Esophagus (tissue), 2 donors: ENCODE results near the gene AK2. TPM values are rescaled to one million over a fixed set of nuclear protein-coding genes. Genes with fewer than 3 reads are reported as not detected.
"Not testable (repeated sequence)": the region's sequence is repeated elsewhere in the genome, so short reads cannot be mapped to it uniquely, and the experiment has no call there.

Experiments
- H3K27ac ChIP-seq, 2 donors: one replicate each; pipeline ENCODE4 v1.5.1; 2013; ENCODE audit warnings: low read depth in 2 of 2, mild to moderate bottlenecking in 2 of 2, inconsistent platforms in 1 of 2, low read length in 1 of 2, moderate library complexity in 1 of 2
- H3K27me3 ChIP-seq, 2 donors: one replicate each; pipeline ENCODE4 v1.6.1; 2013; ENCODE audit warnings: low read length in 2 of 2, control low read depth in 1 of 2, mild to moderate bottlenecking in 1 of 2; ENCODE audit not compliant: insufficient read depth in 2 of 2, control insufficient read depth in 1 of 2
- H3K36me3 ChIP-seq, 2 donors: one replicate each; pipeline ENCODE4 v1.6.1; 2013; ENCODE audit warnings: low read length in 1 of 2; ENCODE audit not compliant: control insufficient read depth in 2 of 2, insufficient read depth in 2 of 2
- H3K4me1 ChIP-seq, 2 donors: one replicate each; pipeline ENCODE4 v1.6.1; 2013; ENCODE audit warnings: low read length in 1 of 2; ENCODE audit not compliant: control insufficient read depth in 2 of 2, insufficient read depth in 2 of 2
- H3K4me3 ChIP-seq, 2 donors: one replicate each; pipeline ENCODE4 v1.5.1; 2013; ENCODE audit warnings: low read length in 2 of 2, mild to moderate bottlenecking in 2 of 2, low read depth in 1 of 2, moderate library complexity in 1 of 2
- H3K9me3 ChIP-seq, 2 donors: one replicate each; pipeline ENCODE4 v1.6.1; 2013; ENCODE audit warnings: mild to moderate bottlenecking in 2 of 2, low read depth in 1 of 2, low read length in 1 of 2, moderate library complexity in 1 of 2; ENCODE audit not compliant: control insufficient read depth in 2 of 2, insufficient read depth in 1 of 2
- WGBS, 2 donors: extraction: QIAGEN DNeasy Blood & Tissue Kit; methylation state at CpG; one replicate each; pipeline ENCODE4 v1.1.7; 2013; 5-methylcytosine and 5-hydroxymethylcytosine counted together
- polyA plus RNA-seq, 2 donors: library from polyadenylated mRNA; stranded (reverse); fragments of 200-250 nt; gene quantifications; one replicate each; pipeline ENCODE4 v1.2.3, GENCODE V29; 2013
- donor health status: healthy with polysubstance abuse.
- donor health status: Bipolar disorder and iron deficiency.

AK2 gene
- polyA plus RNA-seq, 2 donors, result 63.2 to 106 TPM

DNA sequence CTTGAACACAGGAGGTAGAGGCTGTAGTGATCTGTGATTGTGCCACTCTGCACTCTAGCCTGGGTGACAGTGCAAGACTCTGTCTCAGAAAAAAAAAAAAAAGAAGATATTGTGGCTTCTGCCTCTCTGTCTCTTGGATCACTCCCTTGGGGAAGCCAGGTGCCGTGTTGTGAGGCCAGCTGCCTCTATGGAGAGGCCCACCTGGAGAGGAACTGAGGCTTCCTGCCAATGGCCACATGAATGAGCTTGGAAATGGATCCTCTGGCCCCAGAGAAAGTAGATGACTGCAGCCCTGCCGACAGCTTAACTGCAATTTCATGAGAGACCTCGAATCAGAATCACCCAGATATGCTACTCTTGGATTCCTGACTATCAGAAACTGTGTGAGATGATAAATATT, 19.7 kb upstream of the AK2 start:
- Histone ChIP-seq H3K27me3 (no peaks in the 10 kb centered on the region), H3K4me3 (no peak overlapping the region), H3K27ac (no peak overlapping the region), H3K9me3 (no peaks in the 10 kb centered on the region), H3K4me1 (peaks cover 0 to 6% of the 10 kb centered on the region in 2 donors), H3K36me3 (no peaks in the 10 kb centered on the region)
- WGBS, 2 donors, result 86 to 90% methylated on average over 3 of the region's 3 CpGs

DNA sequence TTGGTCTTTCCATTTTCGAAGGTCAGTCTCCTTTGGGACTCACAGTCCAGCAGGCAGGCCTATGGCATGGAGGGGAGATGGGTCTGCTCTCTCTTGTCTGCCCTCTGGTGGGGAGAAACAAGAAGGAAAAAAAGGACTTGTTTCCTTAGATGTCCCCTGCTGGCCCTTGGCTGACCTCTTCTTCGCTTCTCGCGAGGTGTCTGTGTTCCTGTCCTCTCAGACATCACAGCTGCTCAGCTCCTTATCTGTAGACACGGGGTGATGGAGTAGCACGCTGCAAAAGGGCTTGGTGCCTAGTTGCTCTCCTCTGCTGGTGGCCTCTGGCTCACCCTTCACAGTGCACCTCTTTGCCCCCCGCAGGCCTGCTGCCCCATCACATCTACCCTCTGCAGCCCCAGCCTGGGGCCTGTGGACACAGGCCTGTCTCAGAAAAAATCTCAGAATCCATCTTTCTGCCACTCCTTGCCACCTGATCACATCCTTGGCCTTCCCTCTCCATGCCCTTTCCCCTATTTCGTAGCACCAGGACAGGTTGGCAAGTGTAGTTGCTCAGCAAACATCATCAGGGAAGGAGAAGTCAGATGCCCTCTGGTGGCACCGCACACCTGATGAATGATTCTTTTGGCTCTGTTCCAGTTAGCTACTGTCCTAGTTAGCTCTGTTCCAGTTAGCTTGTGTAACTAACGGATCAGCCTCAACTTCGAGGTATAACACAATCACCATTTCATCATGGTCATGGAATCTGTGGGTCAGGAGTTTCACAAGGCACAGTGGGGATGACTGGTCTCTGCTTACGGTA, 18.7 kb upstream of the AK2 start:
- 43 to 45% methylated on average over 12 of the region's 12 CpGs for WGBS, 2 donors
- Histone ChIP-seq H3K4me3 (no peak overlapping the region), H3K4me1 (peaks cover 0 to 6% of the 10 kb centered on the region in 2 donors), H3K9me3 (no peaks in the 10 kb centered on the region), H3K27me3 (no peaks in the 10 kb centered on the region), H3K36me3 (no peaks in the 10 kb centered on the region), H3K27ac (no peak overlapping the region)

DNA sequence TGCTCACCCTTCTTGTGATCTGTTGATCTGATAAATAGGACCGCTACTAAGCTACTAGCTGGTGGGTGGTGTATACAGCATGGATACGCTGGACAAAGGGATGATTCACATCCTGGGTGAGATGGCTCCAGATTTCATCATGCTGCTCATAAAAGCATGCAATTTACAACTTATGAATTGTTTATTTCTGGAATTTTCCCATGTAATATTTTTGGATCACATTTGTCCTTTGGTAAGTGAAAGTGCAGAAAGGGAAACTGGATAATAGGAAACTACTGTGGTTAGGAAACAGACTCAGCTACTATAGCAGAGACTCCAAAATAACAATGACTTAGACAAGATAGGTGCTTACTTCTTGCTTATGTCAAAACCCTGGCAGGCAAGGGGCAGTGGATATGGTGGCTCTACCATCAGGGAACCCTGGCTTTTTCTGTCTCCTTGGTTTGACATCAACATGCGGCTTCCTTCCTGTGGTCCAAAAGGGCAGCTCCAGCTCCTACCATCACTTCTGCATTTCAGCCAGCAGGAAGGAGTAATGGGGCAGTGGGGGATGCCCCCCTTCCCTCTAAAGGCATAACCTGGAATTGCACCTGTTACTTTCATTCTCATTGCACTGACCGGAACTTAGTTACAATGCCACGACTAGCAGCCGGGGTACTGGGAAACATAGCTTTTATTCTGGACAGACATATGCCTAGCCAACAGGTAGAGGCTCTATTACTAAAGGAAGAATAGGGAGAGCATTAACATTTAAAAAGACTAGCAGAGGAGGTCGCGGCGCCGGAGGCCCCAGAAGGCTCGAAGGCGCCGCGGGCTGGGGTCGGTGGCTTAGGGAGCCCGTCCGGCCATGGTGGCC, 13.8 kb upstream of the AK2 start:
- Histone ChIP-seq H3K4me3 (no peak overlapping the region), H3K27me3 (no peaks in the 10 kb centered on the region), H3K36me3 (no peaks in the 10 kb centered on the region), H3K27ac (no peak overlapping the region), H3K9me3 (no peaks in the 10 kb centered on the region), H3K4me1 (peaks cover 0 to 3% of the 10 kb centered on the region in 2 donors)
- 82 to 84% methylated on average over 17 of the region's 17 CpGs for WGBS, 2 donors

DNA sequence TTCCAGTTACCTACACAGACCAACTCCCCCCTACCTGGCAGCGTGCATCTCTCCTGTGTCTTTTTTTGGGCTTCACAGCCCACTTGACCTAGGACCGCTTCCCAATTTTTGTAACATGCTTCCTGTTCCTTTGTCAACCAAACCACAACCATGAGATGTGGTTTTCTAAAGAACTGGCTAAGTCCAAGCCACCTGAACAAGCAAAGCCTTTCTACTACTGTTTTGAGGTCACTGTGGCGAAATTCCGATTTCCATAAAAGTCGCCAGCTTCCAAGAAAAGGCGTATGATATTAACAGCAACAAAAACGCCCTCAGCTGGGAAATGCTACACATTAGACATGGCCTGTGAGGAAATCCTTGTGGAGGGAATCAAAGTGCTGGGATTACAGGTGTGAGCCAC, 12.7 kb upstream of the AK2 start:
- H3K9me3 ChIP-seq, result no peaks in the 10 kb centered on the region
- WGBS, 2 donors, result 78 to 86% methylated on average over 7 of the region's 7 CpGs
- H3K27ac ChIP-seq, result no peak overlapping the region
- H3K36me3 ChIP-seq, result no peaks in the 10 kb centered on the region
- no peak overlapping the region for H3K4me3 ChIP-seq
- no peaks in the 10 kb centered on the region for H3K4me1 ChIP-seq
- H3K27me3 ChIP-seq, result no peaks in the 10 kb centered on the region

DNA sequence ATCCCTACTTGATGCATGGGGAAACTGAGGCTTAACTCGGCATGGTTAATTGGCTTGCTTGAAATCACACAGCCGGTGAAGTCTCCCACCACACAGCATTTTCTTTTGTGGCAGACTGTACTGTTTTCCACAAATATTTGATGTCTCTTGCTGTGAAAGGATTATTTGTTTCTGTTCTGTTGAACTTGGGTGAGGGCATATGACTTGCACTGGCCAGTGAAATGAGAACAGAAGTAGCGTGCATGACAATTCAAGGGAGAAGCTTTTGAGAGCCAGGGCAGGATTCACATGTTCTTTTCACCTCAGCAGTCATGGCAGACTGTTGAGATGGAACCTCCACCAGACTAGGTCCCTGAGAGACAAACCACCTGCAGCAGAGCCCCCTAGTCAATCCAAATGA, 11.7 kb upstream of the AK2 start:
- no peak overlapping the region for H3K27ac ChIP-seq
- no peaks in the 10 kb centered on the region for H3K36me3 ChIP-seq
- 76 to 84% methylated on average over 3 of the region's 3 CpGs for WGBS, 2 donors

DNA sequence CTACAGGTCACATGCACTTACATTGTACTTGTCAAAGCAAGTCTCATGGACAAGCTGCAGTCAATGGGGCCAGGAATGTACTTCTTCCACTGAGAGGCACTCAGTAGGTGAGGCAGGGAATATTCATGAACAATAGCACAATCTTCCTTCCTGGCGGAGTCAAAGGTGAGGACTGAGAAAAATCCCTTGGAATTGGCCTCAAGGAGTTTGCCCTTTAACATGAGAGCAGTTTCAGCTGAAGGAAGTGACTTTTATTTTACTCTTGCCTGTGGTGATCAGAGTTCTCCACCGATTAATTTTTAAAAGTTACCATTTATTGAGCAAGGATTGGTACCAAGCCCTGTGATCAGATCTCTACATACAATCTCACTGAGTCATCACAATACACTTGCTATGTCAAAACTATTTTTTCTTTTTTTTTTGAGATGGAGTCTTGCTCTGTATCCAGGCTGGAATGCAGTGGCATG, 11.2 kb upstream of the AK2 start:
- H3K36me3 ChIP-seq, result no peaks in the 10 kb centered on the region
- no peaks in the 10 kb centered on the region for H3K9me3 ChIP-seq
- H3K27ac ChIP-seq, result no peak overlapping the region
- H3K27me3 ChIP-seq, result no peaks in the 10 kb centered on the region
- 80 to 90% methylated on average over 2 of the region's 2 CpGs for WGBS, 2 donors
- H3K4me3 ChIP-seq, result no peak overlapping the region
- H3K4me1 ChIP-seq, result no peaks in the 10 kb centered on the region

More for the DNA sequence above, 11.7 kb upstream of the AK2 start:
- no peaks in the 10 kb centered on the region for H3K27me3 ChIP-seq
- no peaks in the 10 kb centered on the region for H3K4me1 ChIP-seq
- H3K9me3 ChIP-seq, result no peaks in the 10 kb centered on the region
- H3K4me3 ChIP-seq, result no peak overlapping the region

DNA sequence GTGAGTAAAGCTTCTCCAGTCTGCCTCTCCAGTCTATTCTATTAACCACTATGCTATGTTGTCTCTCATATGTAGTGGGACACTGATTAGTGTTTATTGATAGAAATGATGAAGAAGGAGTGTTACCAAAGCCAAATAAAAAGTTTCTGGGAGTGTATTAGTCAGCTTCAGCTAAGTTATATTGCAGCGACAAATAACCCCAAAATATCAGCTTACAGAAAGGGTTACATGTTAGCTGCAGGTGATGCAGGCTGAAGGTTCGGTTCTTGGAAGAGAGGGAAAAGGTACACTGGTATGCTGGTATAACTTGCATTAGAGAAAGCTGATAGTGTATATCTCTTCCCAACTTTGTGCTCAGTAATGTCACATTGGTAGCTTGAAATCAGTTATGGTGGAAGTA, 10.6 kb upstream of the AK2 start:
- no peaks in the 10 kb centered on the region for H3K9me3 ChIP-seq
- no peaks in the 10 kb centered on the region for H3K36me3 ChIP-seq
- no peaks in the 10 kb centered on the region for H3K4me1 ChIP-seq
- H3K27ac ChIP-seq, result no peak overlapping the region
- H3K27me3 ChIP-seq, result no peaks in the 10 kb centered on the region
- WGBS, 2 donors, result 89 to 96% methylated on average over 2 of the region's 2 CpGs
- H3K4me3 ChIP-seq, result no peak overlapping the region

DNA sequence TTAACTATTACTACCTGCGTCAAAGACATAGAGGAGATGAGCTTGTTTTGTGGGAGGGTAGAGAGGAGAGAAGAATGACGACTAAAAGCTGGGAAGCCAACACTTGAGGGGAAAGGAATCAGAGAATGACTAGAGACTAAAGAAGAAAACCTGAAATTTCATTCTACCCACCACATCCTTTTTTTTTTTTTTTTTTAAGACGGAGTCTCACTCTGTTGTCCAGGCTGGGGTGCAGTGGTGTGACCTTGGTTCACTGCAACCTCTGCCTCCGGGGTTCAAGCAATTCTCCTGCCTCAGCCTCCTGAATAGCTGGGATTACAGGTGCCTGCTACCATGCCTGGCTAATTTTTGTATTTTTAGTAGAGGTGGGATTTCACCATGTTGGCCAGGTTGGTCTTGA, 9.6 kb upstream of the AK2 start:
- not testable (repeated sequence) for H3K4me1 ChIP-seq, H3K27me3 ChIP-seq, H3K27ac ChIP-seq, H3K4me3 ChIP-seq, H3K9me3 ChIP-seq, H3K36me3 ChIP-seq
- WGBS, 2 donors, result 89 to 90% methylated on average over 3 to 4 of the region's 4 CpGs

DNA sequence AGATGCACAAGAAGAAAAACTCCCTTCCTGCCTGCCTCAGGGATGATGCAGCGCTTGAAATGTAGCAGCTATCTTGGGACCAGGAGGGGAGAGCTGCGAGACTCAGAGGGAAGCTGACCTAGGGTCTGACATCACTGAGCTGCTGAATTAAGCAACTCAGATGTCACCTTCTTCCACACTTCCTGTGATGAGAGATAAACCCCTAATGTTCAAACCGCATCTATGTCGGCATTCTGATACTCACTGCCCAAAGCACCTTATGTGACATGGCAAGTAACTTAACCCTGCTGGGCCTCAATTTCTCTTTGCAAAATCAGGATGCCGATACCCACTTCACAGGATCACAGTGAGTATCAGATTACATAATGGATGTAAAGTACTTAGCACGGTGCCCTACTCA, 9.1 kb upstream of the AK2 start:
- Histone ChIP-seq H3K4me3 (no peak overlapping the region), H3K36me3 (no peaks in the 10 kb centered on the region), H3K4me1 (no peaks in the 10 kb centered on the region), H3K27me3 (no peaks in the 10 kb centered on the region), H3K27ac (no peak overlapping the region), H3K9me3 (no peaks in the 10 kb centered on the region)
- 71 to 74% methylated on average over 6 of the region's 6 CpGs for WGBS, 2 donors
